ENCODE measurements around the gene RNMT.

DNA sequence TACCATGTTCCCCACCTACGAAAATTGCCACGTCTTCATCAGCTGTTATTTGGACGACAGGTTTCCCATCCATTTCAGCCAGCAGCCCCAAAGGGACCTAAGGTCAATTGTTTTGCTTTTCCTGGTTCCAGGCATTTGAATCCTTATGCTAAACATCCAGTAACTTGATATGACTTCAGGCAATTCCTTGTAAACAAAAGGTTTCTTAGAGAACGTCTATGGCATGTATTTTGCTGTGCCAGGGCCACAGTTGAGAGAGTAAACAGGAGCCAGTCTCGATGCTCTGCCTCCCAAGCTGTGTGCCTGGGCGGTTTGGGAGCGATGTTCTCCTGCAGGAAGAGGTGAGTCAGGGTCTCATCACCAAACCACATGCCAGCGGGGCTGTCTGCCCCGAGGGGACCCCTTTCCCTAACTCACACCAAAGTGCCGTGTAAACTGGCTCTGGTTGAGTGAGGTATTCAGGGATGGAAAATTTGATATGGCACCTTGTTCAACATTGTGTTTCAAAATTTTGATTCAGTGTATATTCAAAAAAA, 84.5 kb downstream of the RNMT start:
- TF ChIP-seq, protein P1, sequence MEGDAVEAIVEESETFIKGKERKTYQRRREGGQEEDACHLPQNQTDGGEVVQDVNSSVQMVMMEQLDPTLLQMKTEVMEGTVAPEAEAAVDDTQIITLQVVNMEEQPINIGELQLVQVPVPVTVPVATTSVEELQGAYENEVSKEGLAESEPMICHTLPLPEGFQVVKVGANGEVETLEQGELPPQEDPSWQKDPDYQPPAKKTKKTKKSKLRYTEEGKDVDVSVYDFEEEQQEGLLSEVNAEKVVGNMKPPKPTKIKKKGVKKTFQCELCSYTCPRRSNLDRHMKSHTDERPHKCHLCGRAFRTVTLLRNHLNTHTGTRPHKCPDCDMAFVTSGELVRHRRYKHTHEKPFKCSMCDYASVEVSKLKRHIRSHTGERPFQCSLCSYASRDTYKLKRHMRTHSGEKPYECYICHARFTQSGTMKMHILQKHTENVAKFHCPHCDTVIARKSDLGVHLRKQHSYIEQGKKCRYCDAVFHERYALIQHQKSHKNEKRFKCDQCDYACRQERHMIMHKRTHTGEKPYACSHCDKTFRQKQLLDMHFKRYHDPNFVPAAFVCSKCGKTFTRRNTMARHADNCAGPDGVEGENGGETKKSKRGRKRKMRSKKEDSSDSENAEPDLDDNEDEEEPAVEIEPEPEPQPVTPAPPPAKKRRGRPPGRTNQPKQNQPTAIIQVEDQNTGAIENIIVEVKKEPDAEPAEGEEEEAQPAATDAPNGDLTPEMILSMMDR (IDR thresholded peaks at IDR 0.05) = no peak
- no peak for TF ChIP-seq POLR2A (IDR thresholded peaks at IDR 0.05)
